ENCODE results near the gene SIX5. TPM values are rescaled to one million over a fixed set of nuclear protein-coding genes. Genes with fewer than 3 reads are reported as not detected.
A peak's percentile ranks its signal among the peaks of the same experiment; 100 is the strongest.
"Not testable (repeated sequence)": the region's sequence is repeated elsewhere in the genome, so short reads cannot be mapped to it uniquely, and the experiment has no call there.

SIX5 gene
- total and polyA plus RNA-seq, 5 donors from 2014 or later, result 0.17 to 1.3 (median 0.25) TPM; not detected in 1

DNA sequence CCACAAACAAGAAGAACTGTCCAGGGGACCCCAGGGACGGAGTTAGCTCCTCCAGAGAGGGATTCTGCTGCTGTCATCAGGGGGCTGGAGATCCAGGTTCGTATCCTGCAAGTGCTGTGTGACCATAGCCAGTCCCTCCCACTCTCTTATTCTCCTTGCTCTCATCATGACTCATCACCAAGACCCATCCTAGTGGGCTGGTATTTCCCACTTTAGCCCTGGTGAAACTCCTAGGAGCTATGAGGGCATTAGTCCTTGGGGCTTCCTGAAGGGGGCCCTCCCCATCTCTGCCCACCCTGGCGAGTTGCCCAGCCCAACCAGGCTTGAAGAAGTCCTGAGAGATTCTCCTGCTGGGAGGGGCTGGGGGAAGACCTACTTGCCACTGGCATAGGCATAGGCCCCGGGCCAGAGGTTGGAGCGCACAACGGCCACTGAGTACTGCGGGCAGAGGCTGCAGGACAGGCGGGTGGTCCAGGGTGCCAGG is 31.1 kb upstream of the SIX5 start:
- Mint-ChIP-seq H3K36me3 (no peaks in the 10 kb centered on the region), H3K9me3 (peaks cover 0 to 1% (median 0%) of the 10 kb centered on the region in 7 donors), H3K4me1 (peaks cover 0 to 5% (median 2%) of the 10 kb centered on the region in 4 donors), H3K4me3 (no peak overlapping the region), H3K27ac (no peak overlapping the region), H3K27me3 (peaks cover 7% of the 10 kb centered on the region)
- H3K4me3 ChIP-seq (ENCODE audit: low read depth, low read length), result no peak overlapping the region
- no peaks in the 10 kb centered on the region for H3K4me1 ChIP-seq (ENCODE audit: control insufficient read depth, insufficient read depth, low read length, poor library complexity, severe bottlenecking)
- ATAC-seq (ENCODE audit: low read depth in 2 of 2) (no peak), DNase-seq (no peak)
- peaks cover 3% of the 10 kb centered on the region for H3K27me3 ChIP-seq (ENCODE audit: control insufficient read depth, insufficient read depth, low read length)
- no peaks in the 10 kb centered on the region for H3K36me3 ChIP-seq (ENCODE audit: control insufficient read depth, insufficient read depth, low read length)
- H3K27ac ChIP-seq (ENCODE audit: insufficient read depth, low read length, poor library complexity, severe bottlenecking), result no peak overlapping the region
- H3K9me3 ChIP-seq (ENCODE audit: control insufficient read depth in 2 of 2, low read length in 2 of 2), result no peaks in the 10 kb centered on the region

DNA sequence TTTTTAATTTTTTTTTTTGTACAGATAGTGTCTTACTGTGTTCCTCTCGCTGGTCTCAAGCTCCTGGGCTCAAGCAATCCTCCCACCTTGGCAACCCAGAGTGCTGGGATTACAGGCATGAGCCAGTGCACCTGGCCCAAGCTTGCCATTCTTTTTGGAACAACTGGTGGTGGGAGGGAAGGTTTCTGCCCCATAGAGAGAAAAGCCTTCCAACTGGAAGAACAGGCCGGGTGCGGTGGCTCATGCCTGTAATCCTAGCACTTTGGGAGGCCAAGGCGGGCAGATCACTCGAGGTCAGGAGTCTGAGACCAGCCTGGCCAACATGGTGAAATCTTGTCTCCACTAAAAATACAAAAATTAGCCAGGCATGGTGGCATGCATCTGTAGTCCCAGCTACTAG is 30.5 kb upstream of the SIX5 start:
- not testable (repeated sequence) for H3K36me3 ChIP-seq (ENCODE audit: control insufficient read depth, insufficient read depth, low read length); H3K4me3 ChIP-seq (ENCODE audit: low read depth, low read length); H3K4me3 Mint-ChIP-seq; DNase-seq; H3K36me3 Mint-ChIP-seq; H3K27me3 ChIP-seq (ENCODE audit: control insufficient read depth, insufficient read depth, low read length); ATAC-seq (ENCODE audit: low read depth in 2 of 2); H3K9me3 ChIP-seq (ENCODE audit: control insufficient read depth in 2 of 2, low read length in 2 of 2); H3K9me3 Mint-ChIP-seq; H3K4me1 ChIP-seq (ENCODE audit: control insufficient read depth, insufficient read depth, low read length, poor library complexity, severe bottlenecking); H3K27ac ChIP-seq (ENCODE audit: insufficient read depth, low read length, poor library complexity, severe bottlenecking); H3K4me1 Mint-ChIP-seq; H3K27ac Mint-ChIP-seq
- H3K27me3 Mint-ChIP-seq, result peaks cover 11% of the 10 kb centered on the region

DNA sequence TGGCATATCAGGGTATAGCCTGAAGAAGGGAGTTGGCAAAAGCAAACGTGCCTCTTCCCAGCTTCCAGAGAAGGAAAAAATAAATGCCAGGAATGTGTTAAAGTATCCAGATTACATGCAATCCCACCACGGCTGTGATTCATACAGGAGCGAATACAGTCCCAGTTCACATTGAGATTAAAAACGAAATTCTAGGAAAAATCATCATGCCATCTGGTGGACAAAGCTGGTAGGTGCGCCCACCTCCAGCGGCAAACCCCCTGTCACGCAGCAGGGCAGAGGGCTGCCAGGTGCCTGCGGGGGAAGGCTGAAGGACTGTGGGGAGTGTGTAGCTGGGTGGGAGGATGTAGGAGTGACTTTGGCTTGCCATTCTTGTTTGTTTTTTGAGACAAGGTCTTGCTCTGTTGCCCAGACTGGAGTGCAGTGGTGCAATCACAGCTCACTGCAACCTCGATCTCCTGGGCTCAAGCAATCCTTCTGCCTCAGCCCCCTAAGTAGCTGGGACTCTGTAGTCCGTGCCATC is 30.0 kb upstream of the SIX5 start:
- H3K9me3 Mint-ChIP-seq, result peaks cover 0 to 1% (median 0%) of the 10 kb centered on the region in 7 donors
- Histone ChIP-seq H3K4me3 (ENCODE audit: low read depth, low read length) (no peak overlapping the region), H3K27me3 (ENCODE audit: control insufficient read depth, insufficient read depth, low read length) (peaks cover 3% of the 10 kb centered on the region), H3K9me3 (ENCODE audit: control insufficient read depth in 2 of 2, low read length in 2 of 2) (no peaks in the 10 kb centered on the region), H3K4me1 (ENCODE audit: control insufficient read depth, insufficient read depth, low read length, poor library complexity, severe bottlenecking) (no peaks in the 10 kb centered on the region), H3K27ac (ENCODE audit: insufficient read depth, low read length, poor library complexity, severe bottlenecking) (no peak overlapping the region), H3K36me3 (ENCODE audit: control insufficient read depth, insufficient read depth, low read length) (no peaks in the 10 kb centered on the region)
- peak overlapping the region in 2 of 3 donors; percentile 2 to 71 for H3K27ac Mint-ChIP-seq
- ATAC-seq (ENCODE audit: low read depth in 2 of 2) (peak; percentile 68 to 71), DNase-seq (peak; percentile 46 to 53 (median 49))
- H3K4me3 Mint-ChIP-seq, result no peak overlapping the region
- H3K36me3 Mint-ChIP-seq, result no peaks in the 10 kb centered on the region
- peaks cover 0 to 8% (median 2%) of the 10 kb centered on the region in 4 donors for H3K4me1 Mint-ChIP-seq
- peaks cover 11% of the 10 kb centered on the region for H3K27me3 Mint-ChIP-seq

DNA sequence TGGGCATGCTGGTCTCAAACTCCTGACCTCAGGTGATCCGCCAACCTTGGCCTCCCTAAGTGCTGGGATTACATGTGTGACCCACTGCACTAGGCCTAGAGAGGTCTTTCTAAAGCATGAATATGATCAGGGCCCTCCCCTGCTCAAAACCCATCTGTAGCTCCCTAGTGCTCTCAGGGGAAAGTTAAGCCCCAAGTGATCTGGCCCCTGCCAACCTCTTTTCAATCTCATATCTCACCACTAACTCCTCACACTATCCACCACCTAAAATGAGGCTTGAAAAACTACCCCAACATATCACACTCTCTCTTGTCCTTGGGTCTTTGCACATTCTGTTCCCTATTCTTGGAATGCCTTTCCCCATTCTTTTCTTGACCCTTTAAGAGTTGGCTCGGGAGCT is 25.6 kb upstream of the SIX5 start:
- Mint-ChIP-seq H3K27me3 (peaks cover 21% of the 10 kb centered on the region), H3K36me3 (peaks cover 4% of the 10 kb centered on the region), H3K4me3 (peak overlapping the region in 3 of 4 donors; percentile 27 to 89 (median 43)), H3K4me1 (peaks cover 7 to 39% (median 27%) of the 10 kb centered on the region in 4 donors), H3K27ac (peak overlapping the region in 1 of 3 donors; percentile 47), H3K9me3 (peaks cover 0 to 2% (median 0%) of the 10 kb centered on the region in 7 donors)
- Histone ChIP-seq H3K4me1 (ENCODE audit: control insufficient read depth, insufficient read depth, low read length, poor library complexity, severe bottlenecking) (peaks cover 25% of the 10 kb centered on the region), H3K27me3 (ENCODE audit: control insufficient read depth, insufficient read depth, low read length) (peaks cover 3% of the 10 kb centered on the region), H3K4me3 (ENCODE audit: low read depth, low read length) (no peak overlapping the region), H3K27ac (ENCODE audit: insufficient read depth, low read length, poor library complexity, severe bottlenecking) (no peak overlapping the region), H3K36me3 (ENCODE audit: control insufficient read depth, insufficient read depth, low read length) (no peaks in the 10 kb centered on the region), H3K9me3 (ENCODE audit: control insufficient read depth in 2 of 2, low read length in 2 of 2) (no peaks in the 10 kb centered on the region)
- ATAC-seq (ENCODE audit: low read depth in 2 of 2) (no peak), DNase-seq (no peak)

DNA sequence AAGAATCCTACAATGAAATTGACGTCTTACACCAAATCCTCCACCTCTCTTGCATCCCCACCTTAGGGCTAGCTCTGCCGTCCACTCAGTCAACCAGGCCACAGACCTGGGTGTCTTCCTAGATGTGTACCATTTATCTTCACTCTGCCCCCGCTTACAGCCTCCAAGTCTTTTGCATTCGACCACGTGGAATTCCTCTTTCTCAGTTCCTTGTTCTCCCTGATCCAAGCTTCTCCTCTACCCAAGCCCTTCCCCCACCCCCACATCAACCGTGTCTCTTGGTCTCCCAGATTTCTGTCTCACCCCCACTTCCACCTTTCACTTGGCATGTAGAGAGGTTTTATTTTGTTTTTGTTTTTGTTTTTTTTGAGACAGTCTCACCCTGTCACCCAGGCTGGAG is 24.8 kb upstream of the SIX5 start:
- DNase-seq (no peak), ATAC-seq (ENCODE audit: low read depth in 2 of 2) (no peak)
- no peak overlapping the region for H3K4me3 ChIP-seq (ENCODE audit: low read depth, low read length)
- H3K4me3 Mint-ChIP-seq, result peak overlapping the region; percentile 22 to 89 (median 74)
- H3K9me3 ChIP-seq (ENCODE audit: control insufficient read depth in 2 of 2, low read length in 2 of 2), result no peaks in the 10 kb centered on the region
- H3K27ac ChIP-seq (ENCODE audit: insufficient read depth, low read length, poor library complexity, severe bottlenecking), result no peak overlapping the region
- H3K36me3 ChIP-seq (ENCODE audit: control insufficient read depth, insufficient read depth, low read length), result peaks cover 5% of the 10 kb centered on the region
- H3K4me1 ChIP-seq (ENCODE audit: control insufficient read depth, insufficient read depth, low read length, poor library complexity, severe bottlenecking), result peaks cover 25% of the 10 kb centered on the region
- peaks cover 16% of the 10 kb centered on the region for H3K27me3 Mint-ChIP-seq
- H3K9me3 Mint-ChIP-seq, result peaks cover 0 to 2% (median 0%) of the 10 kb centered on the region in 7 donors
- H3K27ac Mint-ChIP-seq, result peak overlapping the region in 1 of 3 donors; percentile 93
- H3K4me1 Mint-ChIP-seq, result peaks cover 7 to 41% (median 26%) of the 10 kb centered on the region in 4 donors
- peaks cover 7% of the 10 kb centered on the region for H3K36me3 Mint-ChIP-seq
- H3K27me3 ChIP-seq (ENCODE audit: control insufficient read depth, insufficient read depth, low read length), result peaks cover 3% of the 10 kb centered on the region

DNA sequence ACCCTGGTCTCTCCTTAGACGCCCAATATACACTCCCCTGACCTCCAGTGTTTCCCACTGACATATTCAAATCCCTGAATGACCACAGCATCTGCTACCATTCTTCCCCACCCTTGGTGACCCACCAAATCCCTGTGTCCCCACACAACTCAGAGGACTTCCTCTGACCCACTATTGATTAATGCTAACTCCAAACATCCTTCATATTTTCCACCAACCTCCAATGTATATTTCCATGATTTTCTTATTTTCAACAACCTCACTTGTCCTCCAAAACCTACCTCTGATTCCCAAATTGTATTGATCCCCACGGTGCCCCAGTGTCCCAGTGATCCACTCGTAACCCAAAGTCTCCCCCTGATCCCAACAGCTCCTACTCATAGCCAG is 24.1 kb upstream of the SIX5 start:
- ATAC-seq (ENCODE audit: low read depth in 2 of 2) (no peak), DNase-seq (no peak)
- Mint-ChIP-seq H3K4me1 (peaks cover 7 to 42% (median 29%) of the 10 kb centered on the region in 4 donors), H3K27me3 (peaks cover 15% of the 10 kb centered on the region), H3K4me3 (peak overlapping the region; percentile 86 to 90 (median 90)), H3K9me3 (peaks cover 0 to 2% (median 0%) of the 10 kb centered on the region in 7 donors), H3K27ac (peak overlapping the region; percentile 61 to 93 (median 92)), H3K36me3 (peaks cover 13% of the 10 kb centered on the region)
- peak overlapping the region; percentile 61 for H3K27ac ChIP-seq (ENCODE audit: insufficient read depth, low read length, poor library complexity, severe bottlenecking)
- peaks cover 6% of the 10 kb centered on the region for H3K36me3 ChIP-seq (ENCODE audit: control insufficient read depth, insufficient read depth, low read length)
- peaks cover 3% of the 10 kb centered on the region for H3K27me3 ChIP-seq (ENCODE audit: control insufficient read depth, insufficient read depth, low read length)
- H3K9me3 ChIP-seq (ENCODE audit: control insufficient read depth in 2 of 2, low read length in 2 of 2), result no peaks in the 10 kb centered on the region
- H3K4me3 ChIP-seq (ENCODE audit: low read depth, low read length), result peak overlapping the region; percentile 66
- H3K4me1 ChIP-seq (ENCODE audit: control insufficient read depth, insufficient read depth, low read length, poor library complexity, severe bottlenecking), result peaks cover 25% of the 10 kb centered on the region

DNA sequence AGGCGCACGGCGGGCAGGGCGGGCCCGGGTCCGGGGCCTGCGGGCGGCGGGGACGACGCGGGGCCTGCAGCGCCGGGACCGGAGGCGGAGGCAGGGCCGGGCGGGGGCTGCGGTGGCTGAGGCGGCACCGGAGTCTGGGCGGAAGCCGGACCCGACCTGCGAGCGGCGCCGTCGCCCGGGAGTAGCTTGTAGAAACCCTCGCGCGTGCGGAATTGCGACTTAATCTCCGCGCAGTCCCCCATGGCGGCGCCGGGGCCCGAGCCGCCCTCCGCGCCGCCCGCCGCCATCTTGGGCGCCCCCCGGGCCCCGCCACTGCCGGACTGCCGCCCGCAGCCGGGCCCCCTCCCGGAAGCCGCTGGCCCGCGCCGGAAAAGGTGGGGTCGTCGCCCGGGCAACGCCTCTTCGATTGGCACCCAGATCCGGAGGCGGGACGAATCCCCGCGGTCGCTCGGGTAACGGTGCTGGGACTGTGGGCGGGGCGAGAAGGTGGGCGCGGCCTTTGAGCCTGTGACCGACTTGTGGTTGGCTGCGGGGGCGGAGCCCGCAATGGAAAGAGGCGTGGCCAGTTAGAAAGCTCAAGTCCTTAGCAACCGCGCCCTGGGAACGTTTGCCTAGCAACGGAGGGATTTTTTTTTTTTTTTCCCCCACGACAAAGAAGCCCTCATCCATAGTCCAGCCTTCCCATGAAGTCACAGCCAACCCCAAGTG is 23.6 kb upstream of the SIX5 start, which contains the start of gene DMWD:
Gene DMWD, minus strand, starts transcription at position 376 of the 708 bp plus-strand sequence. Its CDS starts 89 bp downstream, at position 287.
- Histone ChIP-seq H3K4me1 (ENCODE audit: control insufficient read depth, insufficient read depth, low read length, poor library complexity, severe bottlenecking) (peaks cover 25% of the 10 kb centered on the region), H3K4me3 (ENCODE audit: low read depth, low read length) (peak within 1 kb of the TSS; percentile 70), H3K27ac (ENCODE audit: insufficient read depth, low read length, poor library complexity, severe bottlenecking) (peak within 1 kb of the TSS; percentile 61), H3K9me3 (ENCODE audit: control insufficient read depth in 2 of 2, low read length in 2 of 2) (no peaks in the 10 kb centered on the region), H3K36me3 (ENCODE audit: control insufficient read depth, insufficient read depth, low read length) (peaks cover 6% of the 10 kb centered on the region), H3K27me3 (ENCODE audit: control insufficient read depth, insufficient read depth, low read length) (peaks cover 3% of the 10 kb centered on the region)
- Mint-ChIP-seq H3K4me1 (peaks cover 7 to 45% (median 31%) of the 10 kb centered on the region in 4 donors), H3K9me3 (peaks cover 0 to 2% (median 0%) of the 10 kb centered on the region in 7 donors), H3K4me3 (peak within 1 kb of the TSS; percentile 88 to 98 (median 94)), H3K27ac (peak within 1 kb of the TSS; percentile 61 to 94 (median 93)), H3K36me3 (peaks cover 18% of the 10 kb centered on the region), H3K27me3 (peaks cover 15% of the 10 kb centered on the region)
- peak; percentile 97 to 99 (median 99) for DNase-seq
- peak; percentile 97 for ATAC-seq (ENCODE audit: low read depth in 2 of 2)

Data from CD4-positive, CD25-positive, alpha-beta regulatory T cell (primary cell).